WI38 (cell line): ENCODE measurements around the gene SPDEF.

Experiments
- H3K4me3 ChIP-seq: 2 replicates; pipeline ENCODE4 v1.5.1; 2011; ENCODE audit warnings: low read depth, mild to moderate bottlenecking, control low read depth, low read length
- TF ChIP-seq, protein P1 (sequence below): IDR thresholded peaks from 2 replicates; pipeline ENCODE4 v1.5.1; 2012; ENCODE audit warnings: low read depth, mild to moderate bottlenecking, control low read depth, low read length

Gene SPDEF

GRCh38 chr6:34517966-34518365 is 38.2 kb downstream of the SPDEF start:
- H3K4me3 ChIP-seq, result no peak overlapping the region
- TF ChIP-seq, protein P1, sequence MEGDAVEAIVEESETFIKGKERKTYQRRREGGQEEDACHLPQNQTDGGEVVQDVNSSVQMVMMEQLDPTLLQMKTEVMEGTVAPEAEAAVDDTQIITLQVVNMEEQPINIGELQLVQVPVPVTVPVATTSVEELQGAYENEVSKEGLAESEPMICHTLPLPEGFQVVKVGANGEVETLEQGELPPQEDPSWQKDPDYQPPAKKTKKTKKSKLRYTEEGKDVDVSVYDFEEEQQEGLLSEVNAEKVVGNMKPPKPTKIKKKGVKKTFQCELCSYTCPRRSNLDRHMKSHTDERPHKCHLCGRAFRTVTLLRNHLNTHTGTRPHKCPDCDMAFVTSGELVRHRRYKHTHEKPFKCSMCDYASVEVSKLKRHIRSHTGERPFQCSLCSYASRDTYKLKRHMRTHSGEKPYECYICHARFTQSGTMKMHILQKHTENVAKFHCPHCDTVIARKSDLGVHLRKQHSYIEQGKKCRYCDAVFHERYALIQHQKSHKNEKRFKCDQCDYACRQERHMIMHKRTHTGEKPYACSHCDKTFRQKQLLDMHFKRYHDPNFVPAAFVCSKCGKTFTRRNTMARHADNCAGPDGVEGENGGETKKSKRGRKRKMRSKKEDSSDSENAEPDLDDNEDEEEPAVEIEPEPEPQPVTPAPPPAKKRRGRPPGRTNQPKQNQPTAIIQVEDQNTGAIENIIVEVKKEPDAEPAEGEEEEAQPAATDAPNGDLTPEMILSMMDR, result no peak

DNA sequence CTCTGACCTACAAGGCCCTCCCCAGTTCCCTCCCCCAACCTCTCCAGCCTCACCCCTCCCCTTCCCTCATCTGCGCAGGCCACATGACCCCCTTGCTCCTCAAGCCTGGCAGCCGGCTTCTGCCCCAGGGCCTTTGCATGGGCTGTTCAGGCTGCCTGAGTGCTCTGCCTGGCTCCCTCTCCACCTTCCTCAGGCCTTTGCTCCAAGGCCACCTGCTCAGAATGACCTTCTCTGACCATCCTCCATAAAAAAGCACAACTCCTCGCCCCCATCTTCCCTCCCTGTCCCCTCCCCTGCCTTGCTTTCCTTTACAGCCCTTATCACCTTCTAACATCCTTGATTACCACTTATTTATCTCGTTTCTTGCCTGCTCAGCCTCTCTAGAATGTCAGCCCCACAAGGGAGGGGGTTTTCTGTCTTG is 38.7 kb downstream of the SPDEF start:
- no peak overlapping the region for H3K4me3 ChIP-seq
- TF ChIP-seq, protein P1, result no peak

GRCh38 chr6:34516391-34517324 is 39.5 kb downstream of the SPDEF start:
- TF ChIP-seq, protein P1, result no peak
- no peak overlapping the region for H3K4me3 ChIP-seq

- TF ChIP-seq, protein P1, result no peak
- no peak overlapping the region for H3K4me3 ChIP-seq
Measured at GRCh38 chr6:34515473-34516387, 40.4 kb downstream of the SPDEF start.

- no peak overlapping the region for H3K4me3 ChIP-seq
- TF ChIP-seq, protein P1, result no peak
Measured at GRCh38 chr6:34514593-34515472, 41.3 kb downstream of the SPDEF start.

DNA sequence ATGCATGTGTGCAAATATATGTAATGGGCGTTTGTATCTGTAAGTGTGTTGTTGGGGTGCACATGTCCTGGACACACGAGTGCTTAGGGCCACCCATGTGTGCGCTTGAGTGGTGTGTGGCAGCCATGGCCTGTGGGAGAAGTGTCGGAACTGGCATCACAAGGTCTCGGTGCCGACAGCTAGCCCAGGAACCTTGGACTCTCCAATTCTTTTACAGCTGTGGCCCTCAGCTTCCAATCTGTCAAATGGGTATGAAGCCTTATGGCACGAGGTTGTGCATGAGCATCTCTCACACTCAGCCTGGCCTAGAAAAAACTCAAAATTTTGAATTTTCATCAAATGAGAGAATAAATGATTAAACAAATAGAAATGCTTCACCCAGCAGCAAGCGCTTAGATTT is 42.0 kb downstream of the SPDEF start:
- no peak overlapping the region for H3K4me3 ChIP-seq
- TF ChIP-seq, protein P1, result no peak
